Measurements from ENCODE around the gene SHOC2. TPM values are rescaled to one million over a fixed set of nuclear protein-coding genes. Genes with fewer than 3 reads are reported as not detected.

The SHOC2 gene
- total and polyA plus RNA-seq, 2 of the 13 experiments (the other 11 are each of a cell fraction or from before 2014, with no cell fraction given), result 8.6 to 25.5 TPM

DNA sequence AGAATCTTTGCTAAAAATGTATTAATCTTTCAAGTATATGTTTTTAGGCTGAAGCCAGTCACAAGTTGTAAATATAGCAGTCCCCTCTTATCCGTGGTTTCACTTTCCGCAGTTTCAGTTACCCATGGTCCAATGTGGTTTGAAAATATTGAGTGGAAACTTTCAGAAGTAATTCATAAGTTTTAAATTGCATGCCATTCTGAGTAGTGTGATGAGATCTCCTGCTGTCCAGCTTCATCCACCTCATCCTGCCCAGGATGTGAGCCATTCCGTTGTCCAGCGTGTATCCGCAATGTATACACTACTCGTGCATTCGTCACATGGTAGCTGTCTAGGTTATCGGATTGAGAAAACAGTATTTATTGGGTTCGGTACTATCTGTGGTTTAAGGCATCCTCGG, 35.5 kb upstream of the SHOC2 start (continued):
- TF ChIP-seq, protein P1, sequence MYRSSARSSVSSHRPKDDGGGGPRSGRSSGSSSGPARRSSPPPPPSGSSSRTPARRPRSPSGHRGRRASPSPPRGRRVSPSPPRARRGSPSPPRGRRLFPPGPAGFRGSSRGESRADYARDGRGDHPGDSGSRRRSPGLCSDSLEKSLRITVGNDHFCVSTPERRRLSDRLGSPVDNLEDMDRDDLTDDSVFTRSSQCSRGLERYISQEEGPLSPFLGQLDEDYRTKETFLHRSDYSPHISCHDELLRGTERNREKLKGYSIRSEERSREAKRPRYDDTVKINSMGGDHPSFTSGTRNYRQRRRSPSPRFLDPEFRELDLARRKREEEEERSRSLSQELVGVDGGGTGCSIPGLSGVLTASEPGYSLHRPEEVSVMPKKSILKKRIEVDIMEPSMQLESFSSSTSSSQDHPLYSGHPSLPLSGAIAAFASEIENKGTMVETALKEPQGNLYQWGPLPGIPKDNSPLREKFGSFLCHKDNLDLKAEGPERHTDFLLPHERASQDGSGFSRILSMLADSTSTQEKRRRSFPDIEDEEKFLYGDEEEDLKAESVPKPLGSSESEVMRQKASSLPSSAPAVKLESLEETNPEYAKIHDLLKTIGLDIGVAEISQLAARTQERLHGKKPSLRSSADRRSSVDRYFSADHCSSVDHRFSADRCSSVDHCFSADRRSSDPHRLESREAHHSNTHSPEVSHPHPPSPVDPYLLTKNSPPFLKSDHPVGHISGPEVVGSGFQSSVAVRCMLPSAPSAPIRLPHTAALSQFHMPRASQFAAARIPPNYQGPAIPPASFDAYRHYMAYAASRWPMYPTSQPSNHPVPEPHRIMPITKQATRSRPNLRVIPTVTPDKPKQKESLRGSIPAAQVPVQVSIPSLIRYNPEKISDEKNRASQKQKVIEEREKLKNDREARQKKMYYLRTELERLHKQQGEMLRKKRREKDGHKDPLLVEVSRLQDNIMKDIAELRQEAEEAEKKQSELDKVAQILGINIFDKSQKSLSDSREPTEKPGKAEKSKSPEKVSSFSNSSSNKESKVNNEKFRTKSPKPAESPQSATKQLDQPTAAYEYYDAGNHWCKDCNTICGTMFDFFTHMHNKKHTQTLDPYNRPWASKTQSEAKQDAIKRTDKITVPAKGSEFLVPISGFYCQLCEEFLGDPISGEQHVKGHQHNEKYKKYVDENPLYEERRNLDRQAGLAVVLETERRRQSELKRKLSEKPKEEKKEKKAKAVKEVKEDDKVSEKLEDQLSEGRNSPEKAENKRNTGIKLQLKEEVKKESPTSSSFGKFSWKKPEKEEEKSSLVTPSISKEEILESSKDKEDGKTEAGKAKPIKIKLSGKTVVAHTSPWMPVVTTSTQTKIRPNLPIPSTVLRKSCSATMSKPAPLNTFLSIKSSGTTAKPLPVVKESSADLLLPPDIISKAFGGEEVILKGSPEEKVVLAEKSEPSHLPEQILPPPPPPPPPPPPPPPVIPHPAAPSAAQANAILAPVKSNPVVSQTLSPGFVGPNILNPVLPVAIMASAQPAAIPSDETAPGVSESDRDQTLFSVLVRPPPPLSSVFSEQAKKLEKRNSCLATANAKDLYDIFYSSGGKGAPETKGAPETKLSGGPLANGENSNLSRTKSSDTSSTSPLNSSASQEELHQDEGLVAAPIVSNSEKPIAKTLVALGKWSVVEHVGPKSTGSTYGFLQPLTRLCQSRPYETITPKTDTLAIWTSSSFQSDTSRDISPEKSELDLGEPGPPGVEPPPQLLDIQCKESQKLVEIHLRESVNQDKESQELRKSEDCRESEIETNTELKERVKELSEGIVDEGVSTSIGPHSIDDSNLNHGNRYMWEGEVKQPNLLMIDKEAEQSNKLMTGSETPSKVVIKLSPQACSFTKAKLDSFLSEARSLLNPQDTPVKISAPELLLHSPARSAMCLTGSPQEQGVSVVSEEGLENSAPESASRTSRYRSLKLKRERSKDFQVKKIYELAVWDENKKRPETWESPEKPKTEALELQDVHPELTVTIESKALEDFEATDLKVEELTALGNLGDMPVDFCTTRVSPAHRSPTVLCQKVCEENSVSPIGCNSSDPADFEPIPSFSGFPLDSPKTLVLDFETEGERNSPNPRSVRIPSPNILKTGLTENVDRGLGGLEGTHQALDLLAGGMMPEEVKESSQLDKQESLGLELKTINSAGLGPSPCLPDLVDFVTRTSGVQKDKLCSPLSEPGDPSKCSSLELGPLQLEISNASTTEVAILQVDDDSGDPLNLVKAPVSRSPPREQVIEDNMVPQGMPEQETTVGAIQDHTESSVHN (CRISPR knock-in tag; IDR thresholded peaks at IDR 0.05), result no peak
- TF ChIP-seq PHF5A (CRISPR knock-in tag; IDR thresholded peaks at IDR 0.05; ENCODE audit: low read depth, unreplicated experiment) (no peak), JUN (CRISPR knock-in tag; IDR thresholded peaks at IDR 0.05) (no peak), U2AF2 (IDR thresholded peaks at IDR 0.05; ENCODE audit: low read depth, low read length) (no peak), SKI (IDR thresholded peaks at IDR 0.05; ENCODE audit: partially characterized antibody) (no peak)
- TF ChIP-seq, protein P2, sequence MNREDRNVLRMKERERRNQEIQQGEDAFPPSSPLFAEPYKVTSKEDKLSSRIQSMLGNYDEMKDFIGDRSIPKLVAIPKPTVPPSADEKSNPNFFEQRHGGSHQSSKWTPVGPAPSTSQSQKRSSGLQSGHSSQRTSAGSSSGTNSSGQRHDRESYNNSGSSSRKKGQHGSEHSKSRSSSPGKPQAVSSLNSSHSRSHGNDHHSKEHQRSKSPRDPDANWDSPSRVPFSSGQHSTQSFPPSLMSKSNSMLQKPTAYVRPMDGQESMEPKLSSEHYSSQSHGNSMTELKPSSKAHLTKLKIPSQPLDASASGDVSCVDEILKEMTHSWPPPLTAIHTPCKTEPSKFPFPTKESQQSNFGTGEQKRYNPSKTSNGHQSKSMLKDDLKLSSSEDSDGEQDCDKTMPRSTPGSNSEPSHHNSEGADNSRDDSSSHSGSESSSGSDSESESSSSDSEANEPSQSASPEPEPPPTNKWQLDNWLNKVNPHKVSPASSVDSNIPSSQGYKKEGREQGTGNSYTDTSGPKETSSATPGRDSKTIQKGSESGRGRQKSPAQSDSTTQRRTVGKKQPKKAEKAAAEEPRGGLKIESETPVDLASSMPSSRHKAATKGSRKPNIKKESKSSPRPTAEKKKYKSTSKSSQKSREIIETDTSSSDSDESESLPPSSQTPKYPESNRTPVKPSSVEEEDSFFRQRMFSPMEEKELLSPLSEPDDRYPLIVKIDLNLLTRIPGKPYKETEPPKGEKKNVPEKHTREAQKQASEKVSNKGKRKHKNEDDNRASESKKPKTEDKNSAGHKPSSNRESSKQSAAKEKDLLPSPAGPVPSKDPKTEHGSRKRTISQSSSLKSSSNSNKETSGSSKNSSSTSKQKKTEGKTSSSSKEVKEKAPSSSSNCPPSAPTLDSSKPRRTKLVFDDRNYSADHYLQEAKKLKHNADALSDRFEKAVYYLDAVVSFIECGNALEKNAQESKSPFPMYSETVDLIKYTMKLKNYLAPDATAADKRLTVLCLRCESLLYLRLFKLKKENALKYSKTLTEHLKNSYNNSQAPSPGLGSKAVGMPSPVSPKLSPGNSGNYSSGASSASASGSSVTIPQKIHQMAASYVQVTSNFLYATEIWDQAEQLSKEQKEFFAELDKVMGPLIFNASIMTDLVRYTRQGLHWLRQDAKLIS (CRISPR knock-in tag; IDR thresholded peaks at IDR 0.05), result no peak
